ENCODE data around the gene PUS1.
"Not testable (repeated sequence)": the region's sequence is repeated elsewhere in the genome, so short reads cannot be mapped to it uniquely, and the experiment has no call there.

DNA sequence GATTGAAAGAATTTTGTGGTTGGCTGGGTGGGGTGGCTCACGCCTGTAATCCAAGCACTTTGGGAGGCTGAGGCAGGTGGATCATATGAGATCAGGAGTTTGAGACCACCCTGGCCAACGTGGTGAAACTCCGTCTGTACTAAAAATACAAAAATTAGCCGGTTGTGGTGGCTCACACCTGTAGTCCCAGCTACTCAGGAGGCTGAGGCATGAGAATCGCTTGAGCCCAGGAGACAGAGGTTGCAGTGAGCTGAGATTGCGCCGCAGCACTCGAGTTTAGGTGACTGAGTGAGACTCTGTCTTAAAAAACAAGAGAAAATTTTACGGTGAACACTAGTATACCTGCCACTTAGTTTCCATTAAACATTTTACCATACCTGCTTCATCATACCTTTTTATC lies 24.7 kb downstream of the PUS1 start:
- TF ChIP-seq, protein P1, sequence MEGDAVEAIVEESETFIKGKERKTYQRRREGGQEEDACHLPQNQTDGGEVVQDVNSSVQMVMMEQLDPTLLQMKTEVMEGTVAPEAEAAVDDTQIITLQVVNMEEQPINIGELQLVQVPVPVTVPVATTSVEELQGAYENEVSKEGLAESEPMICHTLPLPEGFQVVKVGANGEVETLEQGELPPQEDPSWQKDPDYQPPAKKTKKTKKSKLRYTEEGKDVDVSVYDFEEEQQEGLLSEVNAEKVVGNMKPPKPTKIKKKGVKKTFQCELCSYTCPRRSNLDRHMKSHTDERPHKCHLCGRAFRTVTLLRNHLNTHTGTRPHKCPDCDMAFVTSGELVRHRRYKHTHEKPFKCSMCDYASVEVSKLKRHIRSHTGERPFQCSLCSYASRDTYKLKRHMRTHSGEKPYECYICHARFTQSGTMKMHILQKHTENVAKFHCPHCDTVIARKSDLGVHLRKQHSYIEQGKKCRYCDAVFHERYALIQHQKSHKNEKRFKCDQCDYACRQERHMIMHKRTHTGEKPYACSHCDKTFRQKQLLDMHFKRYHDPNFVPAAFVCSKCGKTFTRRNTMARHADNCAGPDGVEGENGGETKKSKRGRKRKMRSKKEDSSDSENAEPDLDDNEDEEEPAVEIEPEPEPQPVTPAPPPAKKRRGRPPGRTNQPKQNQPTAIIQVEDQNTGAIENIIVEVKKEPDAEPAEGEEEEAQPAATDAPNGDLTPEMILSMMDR (IDR thresholded peaks at IDR 0.05) = not testable (repeated sequence)
- TF ChIP-seq POLR2A (IDR thresholded peaks at IDR 0.05) = not testable (repeated sequence)

Data from right lobe of liver (tissue), 4 donors.